Measurements from ENCODE around the gene FIBIN. TPM values are rescaled to one million over a fixed set of nuclear protein-coding genes. Genes with fewer than 3 reads are reported as not detected.

The FIBIN gene
- total RNA-seq, 2 donors from 2014 or later = 153 to 278 TPM

GRCh38 chr11:27025312-27025955 is 31.5 kb downstream of the FIBIN start:
- H3K4me1 ChIP-seq (ENCODE audit: control insufficient read depth in 1 of 2, low read depth in 2 of 2) = peaks cover 16 to 38% of the 10 kb centered on the region in 2 donors
- no peaks in the 10 kb centered on the region for H3K36me3 ChIP-seq
- no peak overlapping the region for H3K27ac ChIP-seq
- no peaks in the 10 kb centered on the region for H3K27me3 ChIP-seq (replicated peaks; ENCODE audit: insufficient read depth)
- no peak overlapping the region for H3K4me3 ChIP-seq
- H3K9me3 ChIP-seq = no peaks in the 10 kb centered on the region
- DNase-seq (ENCODE audit: low spot score) (no peak), ATAC-seq (ENCODE audit: insufficient number of reproducible peaks, low FRiP score, low read depth) (no peak)
- TF ChIP-seq, protein P1, sequence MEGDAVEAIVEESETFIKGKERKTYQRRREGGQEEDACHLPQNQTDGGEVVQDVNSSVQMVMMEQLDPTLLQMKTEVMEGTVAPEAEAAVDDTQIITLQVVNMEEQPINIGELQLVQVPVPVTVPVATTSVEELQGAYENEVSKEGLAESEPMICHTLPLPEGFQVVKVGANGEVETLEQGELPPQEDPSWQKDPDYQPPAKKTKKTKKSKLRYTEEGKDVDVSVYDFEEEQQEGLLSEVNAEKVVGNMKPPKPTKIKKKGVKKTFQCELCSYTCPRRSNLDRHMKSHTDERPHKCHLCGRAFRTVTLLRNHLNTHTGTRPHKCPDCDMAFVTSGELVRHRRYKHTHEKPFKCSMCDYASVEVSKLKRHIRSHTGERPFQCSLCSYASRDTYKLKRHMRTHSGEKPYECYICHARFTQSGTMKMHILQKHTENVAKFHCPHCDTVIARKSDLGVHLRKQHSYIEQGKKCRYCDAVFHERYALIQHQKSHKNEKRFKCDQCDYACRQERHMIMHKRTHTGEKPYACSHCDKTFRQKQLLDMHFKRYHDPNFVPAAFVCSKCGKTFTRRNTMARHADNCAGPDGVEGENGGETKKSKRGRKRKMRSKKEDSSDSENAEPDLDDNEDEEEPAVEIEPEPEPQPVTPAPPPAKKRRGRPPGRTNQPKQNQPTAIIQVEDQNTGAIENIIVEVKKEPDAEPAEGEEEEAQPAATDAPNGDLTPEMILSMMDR (IDR thresholded peaks at IDR 0.05) = no peak

- H3K9me3 ChIP-seq = no peaks in the 10 kb centered on the region
- no peak overlapping the region for H3K27ac ChIP-seq
- no peak for DNase-seq (ENCODE audit: low spot score)
- H3K4me1 ChIP-seq (ENCODE audit: control insufficient read depth in 1 of 2, low read depth in 2 of 2) = peaks cover 16 to 32% of the 10 kb centered on the region in 2 donors
- no peaks in the 10 kb centered on the region for H3K27me3 ChIP-seq (replicated peaks; ENCODE audit: insufficient read depth)
- H3K4me3 ChIP-seq = no peak overlapping the region
- ATAC-seq (ENCODE audit: insufficient number of reproducible peaks, low FRiP score, low read depth) = no peak
- TF ChIP-seq, protein P1 (IDR thresholded peaks at IDR 0.05) = no peak
- no peaks in the 10 kb centered on the region for H3K36me3 ChIP-seq
Observed at GRCh38 chr11:27025957-27026733, 32.2 kb downstream of the FIBIN start.

- Histone ChIP-seq H3K27ac (peak overlapping the region; percentile 15 to 68), H3K9me3 (no peaks in the 10 kb centered on the region), H3K27me3 (replicated peaks; ENCODE audit: insufficient read depth) (no peaks in the 10 kb centered on the region), H3K4me3 (peak overlapping the region; percentile 30), H3K36me3 (no peaks in the 10 kb centered on the region), H3K4me1 (ENCODE audit: control insufficient read depth in 1 of 2, low read depth in 2 of 2) (peaks cover 16 to 32% of the 10 kb centered on the region in 2 donors)
- no peak for ATAC-seq (ENCODE audit: insufficient number of reproducible peaks, low FRiP score, low read depth)
- DNase-seq (ENCODE audit: low spot score) = no peak
- TF ChIP-seq, protein P1 (IDR thresholded peaks at IDR 0.05) = no peak
Observed at GRCh38 chr11:27028561-27028965, 34.7 kb downstream of the FIBIN start.

DNA sequence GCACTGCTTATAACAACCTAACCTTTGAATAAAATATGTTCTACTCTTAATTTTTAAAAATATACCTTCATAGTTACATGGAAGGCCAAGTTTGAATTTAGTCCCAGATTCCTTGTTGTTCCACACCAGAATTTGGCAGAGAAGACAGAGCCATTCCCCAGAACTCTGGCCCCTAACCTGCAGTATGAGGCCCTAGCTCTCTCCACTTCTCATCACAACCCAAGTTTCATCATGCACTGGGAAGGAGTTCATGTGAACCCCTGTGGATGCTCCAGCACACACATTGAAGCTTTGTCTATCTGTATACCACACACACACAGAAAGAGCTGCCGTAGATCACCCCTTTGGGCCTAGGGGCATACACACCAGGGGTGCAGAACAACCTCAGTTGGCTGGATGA is 36.1 kb downstream of the FIBIN start:
- Histone ChIP-seq H3K27ac (peak overlapping the region in 1 of 2 donors; percentile 68), H3K27me3 (replicated peaks; ENCODE audit: insufficient read depth) (no peaks in the 10 kb centered on the region), H3K4me3 (no peak overlapping the region), H3K4me1 (ENCODE audit: control insufficient read depth in 1 of 2, low read depth in 2 of 2) (peaks cover 16 to 28% of the 10 kb centered on the region in 2 donors), H3K9me3 (peaks cover under 1% of the 10 kb centered on the region), H3K36me3 (no peaks in the 10 kb centered on the region)
- TF ChIP-seq, protein P1 (IDR thresholded peaks at IDR 0.05) = no peak
- no peak for DNase-seq (ENCODE audit: low spot score)
- ATAC-seq (ENCODE audit: insufficient number of reproducible peaks, low FRiP score, low read depth) = no peak

DNA sequence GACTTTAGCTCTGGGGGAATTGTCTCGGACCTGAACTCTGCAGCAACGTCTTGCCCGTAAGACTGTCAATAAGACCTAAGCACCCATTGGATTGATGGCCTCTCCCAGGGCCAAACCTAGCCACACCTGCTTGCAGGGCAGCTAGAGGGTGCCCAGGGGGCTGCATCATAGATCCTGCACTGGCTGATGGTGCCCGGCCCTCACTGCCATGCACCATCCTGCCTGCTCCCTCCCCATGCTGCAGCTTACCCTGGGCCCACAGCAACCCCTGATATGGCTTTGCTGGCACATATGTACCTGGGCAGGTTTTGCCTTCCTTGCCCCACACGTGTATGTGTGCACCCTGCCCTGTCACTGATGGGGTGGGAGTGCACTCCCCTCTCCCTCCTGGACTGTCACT is 37.8 kb downstream of the FIBIN start:
- Histone ChIP-seq H3K27ac (no peak overlapping the region), H3K4me3 (no peak overlapping the region), H3K9me3 (peaks cover 4% of the 10 kb centered on the region), H3K36me3 (no peaks in the 10 kb centered on the region), H3K4me1 (ENCODE audit: control insufficient read depth in 1 of 2, low read depth in 2 of 2) (peaks cover 16 to 28% of the 10 kb centered on the region in 2 donors), H3K27me3 (replicated peaks; ENCODE audit: insufficient read depth) (no peaks in the 10 kb centered on the region)
- no peak for ATAC-seq (ENCODE audit: insufficient number of reproducible peaks, low FRiP score, low read depth)
- no peak for DNase-seq (ENCODE audit: low spot score)
- TF ChIP-seq, protein P1 (IDR thresholded peaks at IDR 0.05) = no peak
